Cortex of kidney (tissue), 1 donor: ENCODE results near the gene USPL1.
A peak's percentile ranks its signal among the peaks of the same experiment; 100 is the strongest.

Experiments
- DNase-seq: peaks from one replicate; lab custom pipeline; 2025; lab: John Stamatoyannopoulos, UW

USPL1 gene

DNA sequence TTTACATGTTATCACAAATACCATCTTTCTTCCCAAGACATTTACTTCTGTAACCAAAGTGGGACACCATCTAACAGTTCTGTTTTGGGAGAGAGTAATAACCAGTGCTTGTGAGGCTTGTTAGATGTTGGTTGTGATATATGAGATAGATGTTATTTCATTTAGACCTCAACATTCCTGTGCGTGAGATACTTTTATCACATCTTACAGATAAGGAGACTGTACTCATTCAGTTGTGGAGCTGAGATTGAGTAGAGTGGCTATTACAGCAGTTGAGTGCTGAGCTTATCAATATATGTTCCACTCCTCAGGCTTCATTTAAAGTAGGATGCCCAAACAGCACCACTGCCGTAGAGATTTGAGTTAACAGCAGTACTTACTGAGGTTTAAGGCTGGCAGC, 43.1 kb downstream of the USPL1 start:
- no peak for DNase-seq

DNA sequence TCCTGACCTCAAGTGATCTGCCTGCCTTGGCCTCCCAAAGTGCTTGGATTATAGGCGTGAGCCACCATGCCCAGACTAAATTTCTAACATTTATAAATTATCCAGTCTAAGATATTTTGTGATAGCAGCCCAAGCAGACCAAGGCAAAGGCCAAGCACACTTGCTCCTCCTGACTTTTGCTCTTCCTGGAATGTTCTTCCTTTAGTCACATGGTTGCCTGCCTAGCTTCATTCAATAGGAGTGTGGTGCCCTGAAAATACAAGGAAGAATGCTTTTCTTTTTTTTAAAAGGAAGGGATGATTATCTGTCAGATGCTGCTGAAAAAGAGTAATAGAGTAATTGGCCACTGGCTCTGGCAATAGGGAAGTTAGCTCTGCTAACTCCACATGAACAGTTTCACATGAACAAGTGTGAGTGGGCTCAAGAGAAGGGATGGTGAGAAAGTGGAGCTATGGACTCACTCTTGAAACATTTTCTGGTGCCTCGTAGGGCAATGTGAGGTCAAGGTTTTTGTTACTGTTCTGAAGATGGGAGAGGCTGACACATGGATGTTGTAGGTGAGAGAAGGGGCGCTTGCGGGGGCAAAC, 47.1 kb downstream of the USPL1 start:
- DNase-seq, result no peak

DNA sequence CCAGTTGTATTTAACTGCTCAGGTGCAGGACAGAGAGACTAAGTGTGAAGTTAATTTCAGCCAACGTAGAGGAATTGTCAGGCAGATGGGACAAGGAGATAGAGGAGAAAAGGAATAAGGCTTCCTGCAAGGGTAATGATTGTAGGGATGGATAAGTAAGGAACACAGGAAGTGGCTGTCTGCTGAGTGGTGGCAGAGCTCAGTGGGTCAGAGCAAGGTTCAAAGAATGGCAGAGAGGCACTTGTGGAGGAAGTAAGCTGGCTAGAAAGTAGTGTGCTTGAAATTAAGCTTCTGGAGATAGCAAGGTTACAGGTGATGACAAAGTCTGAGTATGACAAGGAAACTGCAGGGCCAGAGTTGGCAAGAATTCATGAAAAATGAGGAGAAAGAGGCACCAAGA, 47.9 kb downstream of the USPL1 start:
- no peak for DNase-seq

DNA sequence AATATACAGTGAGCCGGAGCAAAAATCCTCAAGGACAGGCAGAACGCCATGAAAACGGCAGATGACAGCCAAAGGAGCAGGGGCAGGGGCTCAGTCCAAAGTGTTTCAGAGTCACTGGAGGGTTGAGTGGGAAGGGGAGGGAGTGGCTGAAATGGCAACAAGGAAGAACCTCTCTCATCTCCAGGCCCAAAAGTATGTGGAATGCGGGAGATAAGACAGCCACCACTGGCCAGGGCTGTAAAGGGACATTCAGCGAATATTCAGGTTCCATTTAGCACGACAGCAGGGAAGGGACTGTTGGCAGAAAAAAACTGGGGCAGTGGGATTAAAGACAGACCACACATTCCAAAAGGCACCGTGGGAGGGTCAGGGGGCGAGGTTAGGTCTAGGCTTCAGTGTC, 48.4 kb downstream of the USPL1 start:
- DNase-seq, result no peak

DNA sequence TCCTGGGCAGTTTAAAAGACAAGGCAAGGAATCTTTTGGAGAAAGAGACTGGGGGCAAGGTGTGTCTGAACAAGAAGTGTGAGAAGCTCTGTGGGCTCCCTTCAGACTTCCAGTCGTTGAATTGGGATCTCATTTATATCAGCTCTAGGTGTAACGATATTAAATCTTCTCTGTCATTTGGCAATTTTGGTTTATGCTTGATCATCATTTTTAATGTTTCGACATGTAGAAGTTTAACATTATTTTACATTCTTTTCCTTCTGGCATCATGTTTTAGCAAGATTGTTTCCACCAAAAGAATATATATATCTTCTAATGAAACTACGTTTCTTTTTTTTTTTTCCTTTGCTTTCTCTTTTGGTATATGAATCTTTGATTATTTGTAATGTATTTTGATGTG, 49.3 kb downstream of the USPL1 start:
- no peak for DNase-seq

GRCh38 chr13:30668312-30668711, 50.6 kb downstream of the USPL1 start:
- no peak for DNase-seq

- DNase-seq, result no peak
Measured at GRCh38 chr13:30671271-30671815, 53.6 kb downstream of the USPL1 start.

DNA sequence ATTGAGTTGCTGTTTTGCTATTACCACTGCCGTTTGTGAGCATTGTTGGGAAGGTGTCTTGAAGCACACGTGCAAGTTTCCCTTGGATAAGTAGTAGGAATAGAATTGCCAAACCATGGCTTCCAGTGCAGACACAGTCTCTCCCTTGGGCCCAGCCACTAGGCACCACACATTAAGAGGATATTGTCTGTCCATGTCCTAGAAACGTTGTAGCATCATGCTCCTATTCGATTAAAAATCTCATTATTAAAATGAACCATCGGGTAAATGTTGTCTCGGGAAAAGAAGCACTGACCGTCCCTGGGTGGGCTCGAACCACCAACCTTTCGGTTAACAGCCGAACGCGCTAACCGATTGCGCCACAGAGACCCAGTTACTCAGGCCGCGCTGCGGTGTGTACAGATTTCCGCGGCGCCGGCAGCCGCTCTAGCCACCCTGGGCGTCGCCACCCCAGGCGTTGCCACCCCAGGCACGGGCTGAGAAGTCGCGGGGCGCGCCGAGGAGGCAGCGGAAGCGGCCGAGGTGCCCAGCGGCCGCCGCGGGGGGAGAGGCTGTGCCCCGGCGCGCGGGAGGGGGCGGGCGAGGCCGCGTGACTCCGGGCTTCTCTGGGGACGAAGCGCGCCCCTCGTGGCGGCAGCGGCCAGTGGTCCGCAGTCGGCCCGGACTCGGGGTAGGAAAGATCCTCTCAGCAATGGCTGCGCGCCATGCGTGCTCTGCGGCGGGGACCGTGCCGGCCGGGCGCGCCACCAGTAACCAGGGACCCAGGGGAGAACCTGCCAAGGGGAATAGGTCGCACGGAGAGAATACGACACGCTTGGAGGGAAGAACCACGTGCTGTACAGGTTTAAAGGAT, 56.2 kb downstream of the USPL1 start:
- peak; percentile 54 for DNase-seq

GRCh38 chr13:30675717-30676116, 58.0 kb downstream of the USPL1 start:
- no peak for DNase-seq

DNA sequence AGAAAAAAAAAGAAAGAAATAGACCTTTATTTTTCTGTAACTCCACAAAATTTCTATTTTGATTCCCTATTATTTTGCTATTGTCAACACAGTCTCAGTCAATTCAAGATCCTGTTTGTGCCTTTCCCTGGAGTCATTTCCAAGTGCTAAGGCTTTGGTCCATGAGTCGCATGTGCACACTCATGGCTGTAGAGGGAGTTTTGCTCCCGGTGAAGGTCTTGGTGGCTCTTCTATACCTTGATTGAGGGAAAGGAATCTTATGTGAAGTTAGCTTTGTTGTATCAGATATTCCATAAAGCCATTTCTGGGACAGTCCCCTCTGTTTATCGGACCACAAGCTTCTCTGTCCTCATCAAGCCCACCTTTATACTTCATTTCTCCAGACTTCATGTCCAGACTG, 59.0 kb downstream of the USPL1 start:
- no peak for DNase-seq

DNA sequence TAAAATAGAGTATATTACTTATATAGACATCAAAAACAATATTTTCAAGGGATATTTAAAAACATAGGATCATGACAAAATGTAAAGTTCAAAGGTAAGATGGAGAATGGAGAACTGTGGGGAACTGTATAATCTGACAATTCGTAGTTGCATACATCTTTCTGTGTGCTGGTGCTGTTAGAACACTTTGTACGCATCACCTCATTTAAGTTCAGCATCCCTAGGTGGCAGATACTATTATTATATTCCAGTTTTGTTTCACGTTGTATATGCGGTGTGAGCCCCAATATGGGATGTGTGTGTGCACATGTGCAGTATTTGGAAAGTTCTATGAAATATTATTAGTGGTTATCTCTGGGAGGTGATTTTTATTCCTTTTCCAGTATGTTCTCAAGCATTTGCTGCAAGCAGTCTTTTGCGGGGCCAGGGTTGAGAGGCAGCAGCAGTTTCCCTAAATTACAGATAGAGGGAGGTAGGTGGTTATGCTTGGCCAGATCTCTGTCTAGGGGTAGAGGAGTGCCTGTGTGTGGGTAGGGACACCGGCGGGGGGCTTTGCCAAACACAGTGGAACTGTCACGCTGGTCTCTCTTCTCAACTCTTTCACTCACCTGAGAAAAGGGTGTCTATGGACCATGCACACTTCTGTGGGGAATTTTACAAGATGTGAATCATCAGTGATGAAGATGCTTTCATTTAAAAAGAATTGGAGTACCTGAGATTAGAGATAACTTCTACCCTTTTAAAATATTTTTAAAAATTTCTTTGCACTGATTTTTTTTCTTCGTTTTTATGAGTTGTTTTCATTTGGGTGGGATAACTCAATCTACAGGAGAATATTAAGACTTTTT, 62.0 kb downstream of the USPL1 start:
- DNase-seq, result no peak

DNA sequence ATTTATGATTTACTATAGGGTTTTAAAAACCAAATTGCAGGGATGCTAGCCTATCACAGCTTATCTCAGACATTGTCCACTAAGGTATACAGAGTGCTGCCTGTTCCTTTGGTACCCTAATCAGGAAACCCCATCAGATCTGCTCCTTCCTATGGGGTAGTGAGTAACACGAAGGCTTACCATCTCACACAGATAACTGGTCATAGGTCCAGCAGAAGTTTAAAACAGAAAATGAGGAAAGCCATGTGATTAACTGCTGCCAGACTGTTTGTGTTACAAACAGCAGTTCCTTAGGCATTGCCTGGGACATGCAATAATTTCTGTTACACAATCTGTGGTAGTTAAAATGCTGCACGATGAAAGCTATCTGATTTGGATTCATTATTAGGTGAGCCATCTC, 64.1 kb downstream of the USPL1 start:
- no peak for DNase-seq

GRCh38 chr13:30685320-30685859, 67.7 kb downstream of the USPL1 start:
- no peak for DNase-seq

DNA sequence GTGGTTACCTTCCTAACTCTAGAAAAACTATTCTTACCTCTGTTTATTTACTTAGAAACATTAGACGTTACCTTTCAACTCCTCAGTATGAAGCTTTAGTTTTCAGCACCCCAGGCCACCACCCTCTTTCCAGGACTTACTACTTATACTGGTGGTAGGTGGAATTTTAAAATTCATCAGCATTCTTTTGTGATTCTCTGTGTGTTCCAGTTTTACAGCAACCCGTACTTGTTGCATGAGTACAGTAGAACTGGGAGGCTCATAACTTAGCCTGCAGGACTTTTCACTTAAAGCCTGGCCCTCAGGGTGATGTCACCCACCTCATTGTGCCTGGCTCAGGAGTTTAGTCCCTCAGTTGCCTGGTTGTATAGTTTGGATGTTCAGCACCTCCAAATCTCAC, 68.3 kb downstream of the USPL1 start:
- no peak for DNase-seq

DNA sequence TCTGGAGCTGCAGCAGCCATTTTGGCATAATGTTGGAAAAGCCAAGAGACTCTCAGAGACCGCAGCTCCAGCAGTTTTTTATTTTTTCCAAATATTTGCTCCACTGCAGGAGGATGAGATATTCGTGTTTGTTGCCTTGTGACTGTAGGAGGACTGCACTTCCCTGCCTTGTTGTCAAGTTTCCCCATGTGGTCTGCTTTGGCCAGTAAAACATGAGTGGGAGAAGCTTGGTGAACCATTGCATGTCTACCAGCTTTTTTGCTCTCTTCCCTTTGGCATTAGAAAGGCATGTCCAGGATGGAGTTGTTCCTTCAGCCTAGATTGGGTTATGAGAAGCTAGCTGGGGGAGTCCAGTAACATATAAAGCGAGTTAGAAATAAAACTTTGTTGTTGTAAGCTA, 69.9 kb downstream of the USPL1 start:
- DNase-seq, result no peak

- DNase-seq, result no peak
Measured at GRCh38 chr13:30689752-30690151, 72.0 kb downstream of the USPL1 start.

DNA sequence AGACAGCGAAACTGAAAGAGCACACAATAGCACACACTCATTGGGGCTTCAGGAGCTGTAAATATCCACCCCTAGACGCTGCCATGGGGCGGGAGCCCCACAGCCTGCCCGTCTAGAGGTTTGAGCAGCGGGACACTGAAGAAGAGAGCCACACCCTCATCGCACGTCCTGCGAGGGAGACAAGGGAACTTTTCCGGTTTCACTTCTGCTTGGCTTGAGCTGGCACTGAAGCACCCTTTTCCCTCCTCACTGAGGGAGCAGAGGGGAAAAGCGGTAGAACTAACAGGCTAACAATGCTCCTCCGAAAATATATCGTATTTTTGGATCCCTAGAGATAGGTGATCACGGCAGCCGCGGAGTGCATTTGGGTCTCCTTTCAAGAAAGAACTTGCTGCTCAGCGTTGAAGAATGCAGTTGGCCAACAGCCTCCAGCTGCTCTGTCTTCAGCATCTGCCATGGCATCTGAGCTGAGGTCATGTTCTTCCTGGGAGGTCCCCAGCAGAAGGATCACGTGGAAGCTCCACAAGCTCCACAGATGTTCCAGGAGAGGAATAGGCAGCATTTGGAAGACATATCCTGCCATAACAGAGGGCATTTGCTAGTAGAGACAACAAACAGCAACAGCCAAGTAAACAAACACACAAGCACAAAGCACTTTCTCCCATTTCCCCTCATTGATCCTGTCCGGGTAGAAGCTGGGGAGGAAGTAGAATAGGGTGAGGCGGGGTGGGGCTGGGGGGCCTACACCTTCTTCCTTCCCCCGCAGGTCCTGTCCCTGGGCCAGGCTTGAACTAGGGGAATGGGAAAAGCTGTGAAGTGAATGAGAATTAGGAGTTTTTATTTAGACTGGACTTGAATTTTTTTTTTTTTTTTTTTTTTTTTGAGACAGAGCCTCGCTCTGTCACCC, 72.8 kb downstream of the USPL1 start:
- no peak for DNase-seq

DNA sequence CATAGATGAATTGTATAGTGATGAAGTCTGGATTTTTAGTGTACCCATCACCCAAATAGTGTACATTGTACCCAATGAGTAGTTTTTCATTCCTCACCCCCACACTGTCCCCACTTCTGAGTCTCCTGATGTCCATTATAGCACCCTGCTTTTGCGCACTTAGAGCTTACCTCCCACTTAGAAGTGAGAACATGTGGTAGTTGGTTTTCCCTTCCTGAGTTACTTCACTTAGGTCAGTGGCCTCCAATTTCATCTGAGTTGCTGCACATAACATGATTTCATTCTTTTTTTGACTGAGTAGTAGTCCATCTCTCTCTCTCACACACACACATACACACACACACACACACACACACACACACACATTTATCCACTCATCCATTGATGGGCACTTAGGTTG, 74.4 kb downstream of the USPL1 start:
- no peak for DNase-seq

DNA sequence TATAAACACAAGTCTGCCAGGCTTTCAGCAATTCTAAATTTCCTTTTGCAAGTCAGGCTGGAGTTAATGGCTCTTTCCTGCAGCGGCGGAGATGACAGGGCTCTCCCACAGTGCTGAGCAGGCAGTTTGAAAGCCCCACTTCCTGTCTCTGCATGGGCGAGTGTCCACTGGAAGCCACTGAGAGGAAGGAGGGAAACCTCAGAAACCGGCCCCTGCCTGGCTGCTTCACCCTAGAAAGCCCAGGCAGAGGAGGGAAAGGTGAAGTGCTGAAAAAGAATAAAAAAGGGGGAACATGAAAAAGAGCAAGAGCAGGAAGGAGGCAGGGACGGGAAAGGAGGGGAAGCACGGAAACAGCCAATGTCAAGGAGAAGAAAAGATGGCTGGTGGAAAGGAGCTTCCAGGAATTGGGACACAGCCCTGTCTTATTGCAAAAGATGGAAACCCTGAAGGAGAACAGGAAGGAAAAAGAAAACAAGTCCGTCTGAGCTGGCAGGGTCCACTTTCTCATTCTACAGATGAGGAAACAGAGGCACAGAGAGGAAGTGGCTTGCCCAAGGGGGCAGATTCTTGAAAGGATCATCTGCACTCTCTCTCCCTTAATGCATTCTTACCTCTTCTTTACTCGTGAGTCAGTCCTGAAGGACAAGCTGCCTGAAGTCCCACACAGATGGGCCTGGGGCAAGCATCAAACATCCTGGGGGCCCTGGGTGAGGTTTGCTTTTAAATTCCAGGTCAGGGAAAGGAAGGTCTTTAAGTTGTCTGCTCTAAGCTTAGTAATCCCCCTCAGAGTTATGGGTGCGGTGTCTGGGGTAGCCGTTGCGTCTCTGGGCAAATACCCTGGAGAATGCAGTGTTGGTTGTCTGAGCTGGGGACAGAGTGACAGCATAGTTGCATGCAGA, 78.8 kb downstream of the USPL1 start:
- DNase-seq, result no peak
